HG03575 (cell line): ENCODE data around the gene CD1E.
"Not testable (repeated sequence)": the region's sequence is repeated elsewhere in the genome, so short reads cannot be mapped to it uniquely, and the experiment has no call there.

Experiments
- ATAC-seq: cut with Tn5 transposase; IDR thresholded peaks from one replicate; pipeline ENCODE4 v1.9.1; 2021; ENCODE audit not compliant: unreplicated experiment, insufficient number of reproducible peaks, low FRiP score; ENCODE audit errors: extremely low read depth

The CD1E gene

DNA sequence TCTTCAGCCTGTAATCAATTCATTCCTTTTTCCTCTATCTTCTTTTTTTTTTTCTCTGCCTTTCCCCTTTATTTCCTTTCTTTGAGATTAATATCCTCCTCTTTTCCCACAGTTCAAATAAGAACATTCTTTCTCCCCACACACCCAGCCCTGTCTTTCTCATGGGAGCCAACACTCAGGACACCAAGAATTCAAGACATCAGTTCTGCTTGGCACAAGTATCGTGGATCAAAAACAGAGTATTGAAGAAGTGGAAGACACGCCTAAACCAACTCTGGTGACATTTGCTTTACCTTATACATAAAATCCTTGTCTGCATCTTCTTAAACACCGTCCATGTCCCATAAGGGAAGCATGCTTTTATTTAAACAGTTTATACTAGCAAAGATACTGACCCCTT lies 2.9 kb downstream of the CD1E start:
- no peak for ATAC-seq

- ATAC-seq: no peak
Measured at GRCh38 chr1:158357441-158357840, 3.7 kb downstream of the CD1E start.

- ATAC-seq: no peak
Measured at GRCh38 chr1:158362482-158362881, 8.8 kb downstream of the CD1E start.

GRCh38 chr1:158362941-158363340 lies 9.2 kb downstream of the CD1E start:
- no peak for ATAC-seq

GRCh38 chr1:158366783-158367182 lies 13.1 kb downstream of the CD1E start:
- ATAC-seq: no peak

- ATAC-seq: peak; percentile 93
Measured at GRCh38 chr1:158371188-158371953, 17.7 kb downstream of the CD1E start.

DNA sequence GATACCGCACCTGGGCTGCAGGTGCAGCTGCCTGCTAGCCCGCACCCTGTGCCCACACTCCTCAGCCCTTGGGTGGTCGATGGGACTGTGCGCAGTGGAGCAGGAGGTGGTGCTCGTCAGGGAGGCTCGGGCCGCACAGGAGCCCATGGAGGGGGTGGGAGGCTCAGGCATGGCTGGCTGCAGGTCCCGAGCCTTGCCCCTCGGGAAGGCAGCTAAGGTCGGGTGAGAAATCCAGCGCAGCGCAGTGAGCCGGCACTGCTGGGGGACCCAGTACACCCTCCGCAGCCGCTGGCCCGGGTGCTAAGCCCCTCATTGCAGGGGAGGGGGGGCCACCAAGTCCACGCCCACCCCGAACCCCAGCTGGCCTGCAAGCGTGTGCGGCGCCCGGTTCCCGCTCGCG lies 20.4 kb downstream of the CD1E start:
- not testable (repeated sequence) for ATAC-seq

GRCh38 chr1:158374860-158375259 lies 21.2 kb downstream of the CD1E start:
- ATAC-seq: no peak

DNA sequence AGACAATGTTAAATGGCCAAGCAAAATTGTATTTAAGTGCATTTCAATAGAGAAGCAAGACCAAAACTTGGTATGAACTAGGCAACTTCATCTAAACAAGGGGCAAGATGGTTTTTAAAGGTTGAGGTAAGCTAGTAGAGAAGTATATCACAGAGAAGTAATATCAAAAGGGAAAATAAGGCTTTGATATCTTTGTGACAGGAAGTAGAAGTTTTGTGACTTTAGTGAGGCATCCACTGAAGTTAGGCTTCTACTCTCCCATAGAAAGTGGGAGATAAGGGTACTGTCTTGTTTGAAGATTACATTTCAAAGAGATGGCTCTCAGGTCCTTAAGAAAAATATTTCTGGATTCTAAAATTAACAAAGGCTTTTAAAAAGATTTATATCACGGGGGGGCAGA lies 36.6 kb downstream of the CD1E start:
- no peak for ATAC-seq

DNA sequence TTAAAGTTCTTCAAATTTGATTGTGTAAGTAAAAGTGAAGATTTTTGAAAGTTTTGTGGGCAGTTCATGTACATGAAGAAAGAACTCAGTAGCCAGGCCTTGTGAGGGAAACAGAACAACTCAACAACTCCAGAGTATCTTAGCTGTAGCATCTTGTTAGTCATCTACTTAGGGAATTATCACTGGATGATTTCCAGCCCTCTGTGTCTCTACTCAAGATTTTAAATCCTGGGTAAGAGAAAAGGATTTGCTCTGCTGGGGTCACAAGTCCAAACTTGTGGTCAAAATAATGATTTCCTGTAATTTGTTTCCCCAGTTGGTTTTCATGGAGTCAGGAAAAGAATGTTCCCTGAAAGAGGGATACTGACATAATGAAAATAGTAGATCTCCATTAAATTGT lies 37.4 kb downstream of the CD1E start:
- no peak for ATAC-seq

DNA sequence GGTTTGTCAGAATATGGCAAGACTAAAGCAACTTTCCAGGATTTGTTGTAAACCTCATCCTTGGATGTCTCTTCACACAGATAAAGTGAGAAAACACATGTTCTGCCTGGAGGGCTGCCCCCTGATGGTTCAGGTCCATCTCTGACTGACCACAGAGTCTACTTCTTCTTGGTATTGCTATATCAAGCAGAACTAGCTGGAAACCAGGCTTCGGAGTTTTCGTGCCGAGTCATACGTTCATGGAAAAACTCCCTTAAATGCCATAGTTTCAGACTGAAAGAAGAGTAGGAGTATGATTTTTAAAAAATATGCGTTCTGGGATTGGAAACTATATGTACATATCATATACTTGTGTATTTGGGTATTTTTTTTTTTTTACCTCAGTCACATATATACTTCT lies 39.8 kb downstream of the CD1E start:
- ATAC-seq: no peak

DNA sequence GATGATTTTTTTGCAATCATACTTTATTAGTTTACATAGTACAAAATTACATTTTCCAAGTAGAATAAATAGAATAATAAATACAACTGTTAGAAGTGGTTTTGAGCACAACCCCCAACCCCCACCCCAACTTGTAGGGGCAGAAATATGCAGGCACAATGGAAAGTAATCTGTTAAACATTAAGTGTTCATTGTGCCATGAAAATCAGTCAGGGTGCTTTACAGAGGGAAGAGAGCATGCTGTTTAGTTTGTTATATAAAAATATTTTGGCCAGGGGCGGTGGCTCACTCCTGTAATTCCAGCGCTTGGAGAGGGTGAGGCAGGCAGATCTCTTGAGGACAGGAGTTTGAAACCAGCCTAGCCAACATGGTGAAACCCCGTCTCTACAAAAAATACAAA lies 43.0 kb downstream of the CD1E start:
- no peak for ATAC-seq

GRCh38 chr1:158398818-158399514 lies 45.3 kb downstream of the CD1E start, which contains the start of gene OR10T2:
Gene OR10T2, minus strand, starts transcription at chr1:158399466. Its CDS starts 0 bp downstream, at chr1:158399466.
- ATAC-seq: no peak

- ATAC-seq: no peak
Measured at GRCh38 chr1:158400871-158401270, 47.2 kb downstream of the CD1E start.

DNA sequence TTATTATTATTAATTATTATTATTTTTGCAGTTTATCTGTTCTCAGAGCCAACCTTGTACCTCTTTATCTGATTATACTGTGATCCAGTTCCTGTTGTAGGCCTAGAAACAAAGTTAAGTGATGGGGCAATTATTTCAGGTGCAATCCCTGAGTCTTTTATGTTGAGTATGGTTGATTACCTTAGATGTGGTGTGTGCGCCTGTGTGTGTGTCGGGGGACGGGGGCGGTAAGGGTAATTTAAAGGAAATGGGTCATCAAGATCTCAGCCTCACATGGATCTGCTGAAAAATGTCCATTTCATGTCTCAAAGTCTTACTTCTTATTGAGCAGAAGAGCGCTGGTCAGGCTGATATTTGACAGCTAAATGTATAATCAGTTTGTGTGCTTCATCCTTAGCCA lies 53.4 kb downstream of the CD1E start:
- ATAC-seq: no peak
